Midbrain (tissue), 1 donor: ENCODE results near the gene EIF1.
"Not testable (repeated sequence)": the region's sequence is repeated elsewhere in the genome, so short reads cannot be mapped to it uniquely, and the experiment has no call there.

Source experiments
- DNase-seq: peaks from one replicate; lab custom pipeline; 2025; lab: John Stamatoyannopoulos, UW

EIF1 gene

DNA sequence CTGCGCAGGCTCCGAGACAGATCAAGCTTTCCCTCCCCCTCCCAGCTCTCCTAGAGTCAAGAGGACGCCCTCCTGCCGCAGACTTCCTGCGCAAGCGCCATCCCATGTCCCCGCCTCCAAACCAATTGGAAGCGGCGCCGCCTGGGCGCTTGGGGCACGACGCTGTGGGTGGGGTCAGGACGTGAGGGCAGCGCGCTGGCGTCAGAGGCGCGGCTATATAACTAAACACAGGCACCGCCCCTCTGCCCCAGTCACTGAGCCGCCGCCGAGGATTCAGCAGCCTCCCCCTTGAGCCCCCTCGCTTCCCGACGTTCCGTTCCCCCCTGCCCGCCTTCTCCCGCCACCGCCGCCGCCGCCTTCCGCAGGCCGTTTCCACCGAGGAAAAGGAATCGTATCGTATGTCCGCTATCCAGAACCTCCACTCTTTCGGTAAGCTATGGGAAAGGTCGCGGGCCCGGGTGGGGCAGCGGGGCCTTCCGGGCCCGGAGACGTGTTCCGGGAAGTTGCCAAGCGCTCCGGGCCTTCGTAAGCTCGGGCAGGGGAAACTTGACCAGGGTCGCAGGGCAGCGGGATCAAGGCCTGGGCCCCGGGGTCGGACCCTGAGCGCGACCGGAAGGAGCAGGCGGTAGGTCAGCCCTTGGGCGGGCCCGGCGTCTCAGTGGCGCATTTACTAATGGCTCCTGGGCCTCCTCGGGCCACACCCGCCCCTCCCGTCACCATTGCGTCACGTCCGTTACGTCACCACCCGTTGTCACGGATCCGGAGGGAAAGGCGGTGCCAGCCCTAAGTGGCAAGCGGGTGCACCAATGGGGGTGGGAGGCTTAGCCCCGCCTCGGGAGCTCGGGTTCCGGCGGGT, at the start of gene EIF1:
TSS of gene EIF1 (plus strand) at position 245 of the 856 bp plus-strand sequence. CDS start at position 399, 154 bp downstream.
- DNase-seq, result peak; percentile 100

DNA sequence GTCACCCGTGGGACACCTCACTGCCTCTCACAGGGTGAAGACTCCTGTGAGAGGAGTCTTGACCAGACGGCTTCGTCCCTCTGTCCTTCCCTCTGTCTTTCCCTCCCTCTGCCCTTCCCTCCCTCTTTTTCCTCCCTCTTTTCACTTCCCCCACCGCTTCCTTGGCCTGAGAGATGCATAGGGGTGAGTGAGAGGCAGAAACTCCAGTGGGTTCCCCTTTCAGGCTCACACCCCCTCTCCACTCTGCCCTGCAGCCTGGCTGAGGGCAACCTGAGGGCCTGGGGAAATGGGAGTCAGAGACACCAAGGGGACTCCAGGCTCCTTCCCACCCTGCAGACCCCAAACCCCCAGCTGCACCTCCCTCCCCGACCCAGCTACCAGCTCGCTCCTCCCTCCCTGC, 49.7 kb upstream of the EIF1 start:
- DNase-seq, result no peak

DNA sequence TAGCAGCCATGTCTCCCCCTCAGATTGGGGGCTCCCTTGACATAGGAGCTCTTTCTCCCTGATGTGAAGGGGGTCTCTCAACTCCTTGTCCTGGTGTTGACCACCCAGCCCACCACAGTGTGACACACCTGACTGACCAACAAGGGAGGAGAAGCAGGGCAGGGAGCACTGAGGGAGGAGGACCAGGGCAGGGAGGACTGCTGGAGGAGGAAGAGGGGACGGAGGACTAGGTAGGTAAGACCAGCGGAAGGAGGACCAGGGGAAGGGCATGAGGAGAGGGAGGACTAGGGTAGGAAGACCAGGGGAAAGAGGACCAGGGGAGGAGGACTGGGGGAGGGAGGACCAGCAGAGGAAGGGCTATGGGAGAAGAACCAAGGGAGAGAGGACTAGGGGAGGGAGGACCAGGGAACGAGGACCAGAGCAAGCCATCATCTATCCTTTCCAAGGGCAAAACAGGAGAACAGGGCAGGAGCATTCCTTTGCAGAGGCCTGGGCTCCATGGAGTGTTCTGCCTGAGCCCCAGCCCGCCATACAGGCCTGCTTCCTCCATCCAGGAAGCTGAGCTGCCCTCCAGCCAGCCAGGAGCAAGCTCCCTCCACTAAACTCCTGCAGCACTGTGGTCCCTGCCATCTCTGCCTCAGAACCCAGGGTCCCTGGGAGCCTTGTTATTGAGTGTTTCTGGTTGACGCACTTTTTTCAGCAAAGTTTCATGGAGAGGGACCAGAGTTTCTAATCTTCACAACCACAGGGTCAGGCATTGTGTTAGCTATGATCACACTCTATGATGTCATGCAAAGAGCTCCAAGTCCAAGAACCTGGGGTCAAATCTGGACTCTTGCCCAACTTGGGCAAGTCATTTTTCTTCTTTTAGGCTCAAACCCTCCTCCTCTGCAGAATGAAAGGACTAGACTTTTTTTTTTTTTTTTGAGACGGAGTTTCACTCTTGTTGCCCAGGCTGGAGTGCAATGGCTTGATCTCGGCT, 48.9 kb upstream of the EIF1 start:
- no peak for DNase-seq

DNA sequence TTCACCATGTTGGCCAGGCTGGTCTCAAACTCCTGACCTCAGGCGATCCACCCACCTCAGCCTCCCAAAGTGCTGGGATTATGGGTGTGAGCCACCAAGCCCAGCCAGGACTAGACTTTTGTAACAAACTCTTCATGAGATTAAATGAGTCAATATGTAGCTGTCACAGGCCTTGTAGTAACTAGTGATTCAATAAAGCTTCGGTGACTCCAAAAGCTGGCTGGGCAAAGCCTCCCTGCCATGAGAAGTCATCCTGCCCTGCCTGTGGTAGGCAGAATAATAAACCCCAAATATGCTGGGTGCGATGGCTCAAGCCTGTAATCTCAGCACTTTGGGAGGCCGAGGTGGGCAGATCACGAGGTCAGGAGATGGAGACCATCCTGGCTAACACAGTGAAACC, 48.1 kb upstream of the EIF1 start:
- DNase-seq, result not testable (repeated sequence)

DNA sequence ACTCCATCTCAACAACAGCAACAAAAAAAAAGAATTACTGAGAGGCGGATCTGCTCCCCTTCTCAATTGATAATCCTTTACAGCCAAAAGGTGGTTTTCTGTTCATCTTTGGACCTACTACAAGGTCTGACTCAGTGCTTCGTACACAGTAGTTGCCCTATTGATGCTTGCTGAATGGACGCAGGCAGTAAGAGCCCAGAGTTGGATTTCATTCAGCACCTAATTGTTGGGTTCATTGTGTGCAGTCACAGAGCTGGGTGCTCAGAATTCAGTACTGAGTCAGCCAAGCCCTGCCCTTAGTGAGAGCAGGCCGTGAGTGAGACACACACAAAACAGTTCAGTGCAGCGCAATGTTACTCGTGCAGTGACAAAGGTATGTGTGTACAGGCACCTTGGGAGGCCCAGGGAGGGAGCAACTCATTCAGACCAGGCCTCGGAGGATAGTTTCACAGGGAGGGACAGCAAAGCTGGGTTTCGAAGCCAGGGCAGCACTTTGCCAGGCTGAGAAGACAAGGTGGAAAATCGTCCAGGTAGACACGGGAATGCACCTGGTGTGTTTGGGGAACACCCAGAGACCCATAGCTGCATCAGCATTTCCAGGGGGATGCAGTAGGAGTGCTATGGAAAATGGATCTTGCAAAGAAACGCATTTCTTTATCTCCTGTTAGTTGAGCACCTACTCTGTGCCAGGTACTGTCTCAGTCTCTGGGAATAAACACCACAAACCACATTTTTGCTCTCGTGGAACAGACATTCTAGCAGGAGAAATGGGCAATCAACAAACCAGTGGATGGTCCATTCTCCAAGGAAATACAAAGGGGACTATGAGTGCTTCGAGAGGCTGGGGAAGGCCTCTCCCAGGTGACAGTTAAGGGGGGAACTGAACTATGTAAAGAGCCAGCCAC, 46.2 kb upstream of the EIF1 start:
- DNase-seq, result no peak

DNA sequence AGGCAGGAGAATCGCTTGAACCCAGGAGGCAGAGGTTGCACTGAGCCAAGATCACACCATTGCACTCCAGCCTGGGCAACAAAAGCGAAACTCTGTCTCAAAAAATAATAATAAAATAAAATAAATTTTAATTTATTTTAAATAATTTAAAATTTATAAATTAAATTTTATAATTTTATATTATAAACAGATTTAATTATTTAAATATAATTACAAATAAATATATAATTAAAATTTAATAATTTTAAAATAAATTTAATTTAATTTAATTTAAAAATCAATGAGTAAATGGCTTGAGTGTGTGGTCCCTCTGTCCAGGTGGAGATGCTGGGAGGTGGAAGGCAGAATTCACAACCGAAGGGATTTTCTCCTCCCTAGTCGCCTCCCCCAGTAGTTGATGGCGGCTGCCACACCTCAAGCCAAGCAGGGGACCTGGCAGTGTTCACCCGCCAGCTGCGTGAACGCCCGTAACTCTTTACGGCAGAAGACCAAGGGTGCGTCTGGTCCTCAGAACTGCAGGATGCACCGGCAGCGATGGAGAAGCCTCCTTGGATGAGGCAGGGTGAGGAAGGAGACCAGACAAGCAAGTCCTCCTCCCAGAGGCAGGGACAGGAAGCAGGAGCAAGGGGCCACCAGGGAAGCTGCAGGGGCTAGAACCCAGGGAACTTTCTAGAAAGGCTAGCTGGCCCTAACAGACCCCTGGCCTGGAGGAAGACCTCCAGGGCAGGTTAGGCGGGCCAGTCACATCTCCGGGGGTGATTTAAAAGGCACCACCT, 41.5 kb upstream of the EIF1 start:
- no peak for DNase-seq

DNA sequence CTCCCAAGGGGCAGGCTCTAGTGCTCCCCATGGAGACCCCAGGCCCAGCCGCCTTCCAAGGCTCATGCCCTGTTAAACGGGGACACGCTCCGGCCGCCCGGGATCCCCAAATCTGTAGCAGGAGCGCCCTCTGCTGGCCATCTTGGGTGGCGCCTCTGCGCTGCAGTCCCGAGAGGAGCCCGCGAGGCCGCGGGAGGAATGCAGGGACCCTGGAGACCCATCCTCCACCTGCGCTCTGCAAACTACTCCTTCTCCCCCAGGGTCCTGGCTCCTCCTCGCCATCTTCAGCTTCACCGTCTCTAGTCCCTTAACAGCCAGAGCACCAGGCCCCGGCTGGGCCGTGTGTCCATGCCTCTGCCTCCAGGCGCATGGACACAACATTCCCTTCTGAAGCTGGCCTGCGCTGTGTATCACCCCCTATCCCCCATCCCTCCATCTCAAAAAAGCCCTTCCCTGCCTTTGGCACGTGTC, 40.7 kb upstream of the EIF1 start:
- DNase-seq, result peak; percentile 88

DNA sequence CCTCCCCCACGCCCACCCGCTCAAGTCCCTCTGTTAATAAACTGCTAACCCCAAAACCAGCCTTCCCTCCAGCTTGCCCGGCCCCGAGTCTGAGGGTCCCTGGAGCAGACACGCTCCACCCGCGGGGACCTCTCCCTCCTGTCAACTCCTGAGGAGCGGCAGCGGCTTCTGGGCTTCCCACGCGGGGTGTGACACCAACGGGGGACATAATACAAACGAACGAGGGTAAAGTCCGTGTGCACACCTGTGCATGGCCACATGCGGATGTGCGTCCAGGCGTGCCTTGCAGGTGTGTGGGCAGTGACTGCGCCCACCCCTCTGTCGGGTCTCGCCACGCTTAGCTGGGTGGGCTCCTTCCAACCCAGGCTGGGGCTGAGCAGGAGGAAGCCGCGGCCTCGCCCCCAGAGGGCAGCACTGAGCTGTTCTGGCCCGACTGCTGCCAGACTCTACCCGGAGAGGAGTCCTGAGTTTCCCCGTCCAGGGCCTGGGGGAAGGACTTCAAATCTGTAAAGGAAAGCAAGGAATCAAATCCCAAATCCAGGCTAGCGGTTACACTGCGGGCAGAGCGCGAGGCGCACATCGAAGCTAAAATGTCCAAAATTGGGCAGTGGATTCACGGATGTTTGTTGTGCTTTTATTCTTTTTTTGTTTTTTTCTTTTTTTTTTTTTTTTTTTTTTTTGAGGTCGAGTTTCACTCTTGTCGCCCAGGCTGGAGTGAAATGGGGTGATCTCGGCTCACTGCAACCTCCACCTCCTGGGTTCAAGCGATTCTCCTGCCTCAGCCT, 40.1 kb upstream of the EIF1 start:
- peak; percentile 81 for DNase-seq

DNA sequence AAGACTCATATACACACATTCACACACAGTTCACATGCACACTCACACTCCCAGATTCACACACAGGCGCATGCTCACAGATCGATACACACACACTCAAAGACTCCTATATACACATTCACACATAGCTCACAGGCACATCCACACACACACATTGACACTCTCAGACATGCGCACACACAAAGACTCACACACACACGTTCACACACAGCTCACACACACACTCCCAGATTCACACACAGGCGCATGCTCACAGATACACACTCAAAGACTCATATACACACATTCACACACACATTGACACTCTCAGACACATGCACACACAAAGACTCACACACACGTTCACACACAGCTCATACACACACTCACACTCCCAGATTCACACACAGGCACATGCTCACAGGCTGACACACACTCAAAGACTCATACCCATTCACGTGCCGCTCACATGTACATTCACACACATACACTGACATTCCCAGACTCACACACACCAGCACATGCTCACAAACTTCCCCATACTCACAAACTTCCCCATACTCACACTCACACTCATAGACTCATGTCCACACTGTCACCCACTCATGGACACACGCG, 38.7 kb upstream of the EIF1 start:
- no peak for DNase-seq

DNA sequence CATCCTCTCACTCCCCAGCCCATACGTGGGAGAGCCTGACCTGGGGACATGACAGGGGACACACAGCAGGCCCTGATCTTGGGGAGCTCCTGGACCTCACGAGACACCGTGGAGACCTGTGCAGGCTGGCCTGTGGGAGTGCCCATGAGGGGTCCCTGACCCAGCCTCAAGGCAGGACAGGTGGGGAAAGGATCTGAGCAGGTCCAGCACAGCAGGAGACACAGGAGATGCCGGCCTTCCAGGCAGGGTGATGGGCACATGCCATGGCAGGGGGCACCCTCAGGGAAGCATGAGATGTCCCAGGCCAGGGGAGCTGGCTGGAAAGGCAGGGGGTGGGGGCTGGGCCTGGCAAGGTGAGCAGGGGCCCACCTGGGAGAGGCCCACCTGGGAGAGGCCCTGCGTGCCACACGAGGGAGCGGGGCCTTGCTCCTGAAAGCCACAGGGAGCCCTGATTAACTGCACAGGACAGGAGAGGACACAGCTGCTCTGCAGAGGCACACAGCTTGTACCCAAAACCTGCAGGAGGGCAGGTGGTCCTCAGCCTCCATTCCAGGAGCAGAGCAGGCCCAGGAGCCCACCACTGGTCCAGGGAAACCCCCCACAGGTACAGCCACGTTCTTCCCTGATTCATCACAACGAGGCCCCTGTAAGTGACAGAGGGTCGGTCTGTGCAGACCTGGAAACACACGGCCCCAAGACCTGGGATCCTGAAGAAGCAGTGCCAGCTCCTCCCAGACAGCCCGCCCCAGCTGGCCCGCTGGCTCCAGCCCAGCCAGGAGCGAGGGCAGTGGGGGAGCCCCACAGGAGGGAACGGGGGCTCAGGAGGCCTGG, 37.7 kb upstream of the EIF1 start:
- DNase-seq, result no peak

DNA sequence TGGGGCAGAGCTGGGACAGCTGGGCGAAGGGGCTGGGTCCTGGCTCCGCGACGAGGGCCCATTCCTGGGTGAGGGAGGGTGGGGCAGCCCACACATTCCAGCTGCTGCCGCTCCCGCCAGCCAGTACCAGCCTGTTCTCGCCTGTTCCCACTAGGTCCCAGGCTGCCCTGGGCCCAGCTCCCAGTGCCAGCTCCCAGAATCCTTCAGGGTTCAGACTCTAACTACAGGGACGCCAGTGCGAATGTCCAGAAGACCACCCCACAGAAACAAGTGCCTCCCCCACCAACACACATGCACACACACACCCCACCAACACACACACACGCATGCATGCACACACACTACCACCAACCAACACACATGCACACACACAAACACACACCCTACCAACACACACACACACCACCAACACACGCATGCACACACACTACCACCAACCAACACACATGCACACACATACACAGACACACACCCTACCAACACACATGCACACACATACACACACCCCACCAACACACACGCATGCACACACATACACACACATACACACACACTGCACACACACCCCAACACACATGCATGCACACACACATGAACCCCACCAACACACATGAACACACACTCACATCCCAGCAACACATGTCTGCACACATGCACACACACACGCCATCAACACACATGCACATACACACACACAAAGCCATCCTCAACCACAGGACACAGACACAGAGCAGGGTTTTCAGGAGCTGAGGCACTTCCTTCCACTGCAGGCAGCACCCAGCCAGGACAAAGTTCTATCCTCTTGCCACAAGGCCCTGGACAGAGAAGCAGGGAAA, 36.8 kb upstream of the EIF1 start:
- DNase-seq, result no peak

DNA sequence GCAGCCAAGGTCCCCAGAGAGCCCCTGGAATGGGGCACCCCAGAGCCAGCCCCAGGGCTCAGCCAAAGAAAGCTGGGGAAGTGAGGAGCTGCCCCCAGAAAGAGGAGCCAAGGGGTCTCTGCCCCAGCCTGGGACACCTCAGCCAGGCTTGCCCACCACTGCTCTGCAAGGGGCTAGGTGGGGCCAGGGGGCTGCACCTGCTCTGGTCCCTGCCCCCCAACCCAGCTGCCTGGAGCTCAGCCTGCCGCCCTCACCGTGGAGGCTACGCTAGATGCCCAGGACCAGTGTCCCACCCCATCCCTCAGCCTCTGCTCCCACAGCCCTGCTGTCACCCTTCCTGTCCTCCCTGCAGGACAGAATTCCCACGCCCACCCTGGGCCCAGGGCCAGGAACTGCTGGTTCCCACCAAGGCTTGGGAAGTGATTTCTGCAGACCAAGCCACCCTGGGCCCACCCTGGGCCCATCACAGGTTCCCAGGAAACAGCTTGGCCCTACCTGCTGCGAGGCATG, 36.2 kb upstream of the EIF1 start:
- no peak for DNase-seq

DNA sequence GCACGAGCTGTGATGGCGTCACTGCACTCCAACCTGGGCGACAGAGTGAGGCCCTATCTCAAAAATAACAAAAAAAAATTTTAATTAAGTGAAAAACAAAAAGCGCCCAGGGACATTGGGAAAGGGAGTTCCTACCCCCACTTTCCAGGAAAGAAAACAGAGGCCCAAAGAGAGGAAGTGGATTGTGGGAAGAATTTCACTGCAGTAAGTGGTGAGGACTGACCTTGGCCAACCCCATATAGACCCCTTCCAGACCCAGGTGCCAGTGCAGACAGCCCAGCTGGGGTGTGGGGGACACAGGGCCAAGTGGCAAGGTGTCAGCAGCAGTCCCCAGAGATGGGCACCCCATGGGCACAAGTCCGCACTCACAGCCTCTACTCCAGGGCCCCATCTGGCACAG, 35.3 kb upstream of the EIF1 start:
- no peak for DNase-seq

DNA sequence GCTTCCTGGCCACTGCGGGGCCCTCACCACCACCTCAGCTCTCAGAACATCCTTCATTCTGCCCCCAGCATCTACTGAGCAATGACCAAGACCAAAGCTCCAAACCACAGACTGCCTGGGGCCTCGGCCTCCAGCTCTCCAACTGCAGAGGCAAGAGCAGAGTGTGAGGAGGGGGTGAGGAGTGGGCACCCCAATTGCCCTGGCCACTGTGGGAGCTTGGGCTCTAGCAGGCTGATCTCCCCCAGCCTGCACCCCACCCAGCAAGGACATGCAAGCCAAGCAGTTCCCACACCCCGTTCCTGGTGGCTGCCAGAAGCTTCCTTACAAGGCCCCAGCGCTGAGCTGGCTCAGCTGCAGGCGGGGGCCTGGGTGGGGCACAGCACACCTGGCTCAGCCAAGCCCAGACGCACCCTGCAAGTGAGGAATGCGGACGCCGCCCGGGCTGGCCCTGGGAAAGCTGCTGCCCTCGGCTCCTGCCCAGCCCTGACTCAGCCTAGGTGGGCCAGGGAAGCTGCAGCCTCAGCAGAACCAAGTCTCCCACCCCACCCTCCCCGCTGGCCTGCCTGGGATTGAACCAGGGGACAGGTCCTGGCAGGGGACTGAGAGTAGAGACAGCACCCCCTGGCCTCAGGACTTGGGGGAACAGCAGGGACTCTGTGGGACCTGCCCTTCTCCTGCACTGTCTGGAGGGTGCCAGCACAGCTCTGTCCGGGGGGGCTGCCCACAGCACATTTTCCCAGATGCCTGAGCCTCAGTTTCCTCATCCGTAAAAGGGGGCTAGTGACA, 34.6 kb upstream of the EIF1 start:
- DNase-seq, result no peak

DNA sequence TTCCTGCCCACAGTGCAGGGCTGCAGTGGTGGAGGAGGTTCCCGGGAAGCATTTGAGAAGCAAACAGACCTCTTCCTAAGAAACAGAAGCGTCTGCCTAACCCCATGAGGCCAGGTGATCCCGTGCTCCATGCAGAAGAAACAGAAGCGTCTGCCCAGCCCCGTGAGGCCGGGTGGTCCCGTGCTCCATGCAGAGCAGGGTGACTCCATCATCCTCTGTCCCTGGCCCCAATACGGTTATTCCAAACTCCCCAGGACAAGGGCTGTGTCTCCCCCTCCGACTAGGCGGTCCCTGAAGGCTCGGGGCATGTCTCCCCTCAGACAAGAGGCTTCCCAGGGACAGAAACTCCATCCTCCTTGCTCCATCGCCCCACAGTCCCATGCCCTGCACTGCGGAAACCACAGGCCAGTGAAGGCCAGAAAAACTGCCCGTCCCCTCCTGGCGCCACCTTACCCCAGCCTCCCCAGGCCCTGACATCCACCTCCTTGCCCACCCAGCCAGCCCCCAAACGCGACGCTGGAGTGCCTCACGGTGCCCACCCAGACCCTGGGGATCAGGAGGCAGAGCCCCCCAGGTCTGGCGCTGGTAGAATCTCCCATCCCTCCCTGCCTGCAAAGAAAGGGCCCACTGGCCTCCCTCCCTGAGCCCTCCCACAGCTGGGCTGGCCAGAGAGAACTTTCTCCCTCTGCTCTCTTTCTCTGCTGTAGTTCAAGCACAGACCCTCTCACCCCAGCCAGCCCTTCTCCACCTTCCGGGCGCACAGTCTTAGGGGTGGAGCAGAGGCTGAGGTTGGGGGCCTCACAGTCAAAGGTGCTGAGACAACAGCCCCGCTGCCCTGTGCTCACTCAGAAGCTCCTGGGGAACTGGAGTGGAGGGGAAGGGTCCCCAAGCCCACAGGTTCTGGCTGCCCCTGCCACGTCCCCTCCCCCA, 33.7 kb upstream of the EIF1 start:
- no peak for DNase-seq
